ENCODE results near the gene GDAP2.
"Not testable (repeated sequence)": the region's sequence is repeated elsewhere in the genome, so short reads cannot be mapped to it uniquely, and the experiment has no call there.

Gene GDAP2

DNA sequence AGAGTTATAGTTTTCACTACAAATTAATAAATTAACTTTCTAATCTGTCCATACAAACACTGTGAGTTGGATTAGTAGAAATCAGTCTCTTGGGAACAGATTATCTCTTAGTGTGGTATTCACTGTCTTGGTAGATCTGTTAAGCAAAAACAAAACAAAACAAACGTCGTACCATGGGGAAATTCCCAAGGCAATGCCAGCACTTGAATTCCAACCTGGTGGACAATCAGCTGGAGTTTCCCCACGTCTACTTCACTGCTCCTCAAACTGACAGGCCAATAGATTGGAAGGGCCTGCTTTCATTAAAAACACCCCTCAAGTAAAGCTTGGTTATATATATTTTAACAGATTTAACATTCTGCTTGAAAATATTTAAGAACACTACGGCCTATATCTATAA is 31.9 kb downstream of the GDAP2 start:
- DNase-seq = no peak

GRCh38 chr1:117895482-117896114 is 33.8 kb downstream of the GDAP2 start:
- no peak for DNase-seq

DNA sequence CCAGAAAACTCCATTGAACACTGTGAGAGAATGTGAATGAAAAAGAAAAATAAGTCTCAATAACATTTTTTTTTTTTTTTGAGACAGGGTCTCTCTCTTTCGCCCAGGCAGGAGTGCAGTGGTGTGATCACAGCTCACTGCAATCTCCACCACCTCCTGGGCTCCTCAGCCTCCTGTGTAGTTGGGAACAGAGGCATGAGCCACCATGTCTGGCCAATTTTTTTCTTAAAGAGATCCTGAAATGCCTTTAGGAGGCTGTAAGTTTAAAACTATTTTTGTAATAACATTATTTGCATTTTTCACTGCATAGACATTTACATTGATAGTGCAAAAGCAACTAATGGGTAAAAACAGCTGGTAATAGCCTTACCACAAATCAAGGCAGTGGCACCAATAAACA is 35.3 kb downstream of the GDAP2 start:
- no peak for DNase-seq

DNA sequence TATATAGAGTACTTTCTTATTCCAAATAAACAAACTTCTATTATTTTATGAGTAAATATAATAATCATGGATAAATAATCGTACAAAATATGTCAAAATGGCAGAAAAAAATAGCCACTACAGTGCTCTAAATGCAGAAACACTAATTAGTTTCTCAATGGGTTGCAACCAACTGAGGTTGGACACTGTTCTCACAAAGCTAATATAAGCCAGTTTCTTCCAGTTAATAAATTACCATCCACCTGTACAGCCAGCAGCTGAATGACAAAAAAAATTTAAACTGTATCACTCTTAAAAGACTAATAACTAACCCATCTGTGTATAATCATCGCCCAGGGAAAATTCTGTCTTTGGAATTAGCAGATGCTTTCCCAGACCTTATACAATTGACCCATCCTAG is 36.9 kb downstream of the GDAP2 start:
- DNase-seq = no peak

DNA sequence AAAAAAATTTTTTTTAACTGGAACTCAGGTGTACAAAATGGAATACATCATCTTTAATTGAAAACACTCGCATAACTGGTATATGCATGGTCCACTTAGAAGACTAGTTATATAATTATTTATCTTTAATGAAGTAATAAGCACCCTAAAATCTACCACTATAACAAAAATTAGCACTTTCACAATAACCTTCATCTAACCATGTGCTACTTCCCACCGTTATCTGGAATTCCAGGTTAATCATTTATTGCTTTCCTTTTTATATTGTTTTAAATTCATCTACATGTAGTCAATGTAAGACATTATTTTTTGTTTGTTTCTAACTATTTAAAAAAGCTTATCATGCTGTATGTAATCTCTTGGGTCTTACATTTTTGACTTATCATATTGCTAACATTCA is 39.0 kb downstream of the GDAP2 start:
- no peak for DNase-seq

DNA sequence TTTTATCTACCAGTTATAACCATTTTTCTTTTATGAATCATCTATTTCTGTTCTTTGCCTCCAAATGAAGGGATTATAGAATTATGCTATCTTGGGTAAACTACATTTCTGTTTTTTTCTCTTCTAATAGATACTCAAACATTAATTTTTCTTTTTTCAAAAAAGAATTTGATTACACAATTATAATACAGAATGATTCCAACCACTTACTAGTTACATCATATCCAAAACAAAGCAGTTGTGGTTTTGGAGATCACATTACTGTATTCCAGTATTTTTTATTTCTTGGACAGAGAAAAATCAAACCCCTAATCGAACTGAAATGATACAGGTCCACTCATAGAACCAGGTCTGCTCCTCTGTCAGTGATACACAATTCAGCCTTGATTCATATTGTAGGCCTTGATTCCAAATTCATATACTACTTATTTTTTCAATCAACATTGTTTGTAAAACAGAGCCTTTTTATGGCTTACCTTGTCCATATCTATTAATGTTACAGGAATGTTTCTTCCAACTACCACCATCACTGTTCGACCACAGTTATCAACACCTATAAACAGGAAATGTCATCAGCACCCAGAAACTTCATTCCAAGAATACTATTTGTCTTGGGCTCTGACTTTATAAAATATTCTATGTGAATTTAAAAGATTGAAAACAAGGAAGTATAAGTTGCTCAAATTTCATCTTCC is 43.2 kb downstream of the GDAP2 start:
- no peak for DNase-seq

- no peak for DNase-seq
These were observed 45.8 kb downstream of the GDAP2 start for GRCh38 chr1:117883616-117884015.

DNA sequence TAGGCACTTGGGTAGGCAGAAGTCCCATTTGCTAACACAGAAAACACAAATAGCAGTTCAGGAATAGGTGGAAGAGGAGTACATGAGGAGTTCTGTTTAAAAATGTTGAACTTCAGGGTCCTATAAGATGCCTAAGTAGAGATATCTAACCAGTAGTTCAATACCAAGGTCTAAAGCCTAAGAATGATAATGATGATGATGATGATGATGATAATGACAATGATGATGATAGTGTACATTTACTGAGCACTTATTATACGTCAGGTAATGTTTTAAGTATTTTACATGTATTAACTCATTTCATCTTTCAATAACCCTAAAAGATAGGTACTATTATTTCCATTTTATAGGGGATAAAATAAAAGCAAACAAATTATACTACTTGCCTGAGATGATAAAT is 50.1 kb downstream of the GDAP2 start:
- no peak for DNase-seq

GRCh38 chr1:117877823-117878222 is 51.6 kb downstream of the GDAP2 start:
- no peak for DNase-seq

DNA sequence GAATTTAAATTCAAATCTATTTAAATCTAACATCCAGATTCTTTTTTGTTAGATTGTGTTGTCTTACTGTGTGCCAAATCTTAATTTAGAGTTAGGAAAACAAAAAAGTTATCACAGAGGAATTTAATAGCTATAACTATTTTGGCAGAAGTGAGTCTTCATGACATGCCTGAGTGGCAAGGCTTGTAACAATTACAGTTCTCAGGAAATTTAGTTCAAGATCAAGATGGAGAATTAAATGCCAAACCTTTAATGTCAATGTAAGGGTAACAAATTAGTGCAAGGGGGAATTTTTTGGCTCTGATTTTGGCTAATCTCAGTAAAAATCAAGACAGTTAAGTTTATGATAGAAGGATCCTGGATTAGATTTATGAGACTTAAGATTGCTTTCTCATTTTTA is 58.4 kb downstream of the GDAP2 start:
- no peak for DNase-seq

DNA sequence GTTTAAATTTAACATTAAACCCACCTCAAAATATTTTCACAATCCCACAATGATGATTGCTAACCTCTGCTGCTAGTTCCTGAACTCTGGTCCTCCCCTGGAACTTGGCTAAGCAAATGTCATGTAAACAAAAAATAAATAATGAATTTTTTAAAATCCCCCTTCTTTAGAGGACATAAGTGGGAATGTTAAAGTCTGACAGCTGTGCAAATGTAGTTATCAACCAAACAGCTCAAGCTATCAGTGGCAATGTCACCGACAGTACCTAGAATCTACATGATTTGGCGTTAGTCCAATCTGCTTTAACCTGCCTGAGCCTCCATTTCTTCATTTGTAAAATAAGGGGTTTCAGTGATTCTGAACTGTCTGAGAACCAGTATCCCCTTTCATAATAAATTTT is 67.7 kb downstream of the GDAP2 start:
- no peak for DNase-seq

DNA sequence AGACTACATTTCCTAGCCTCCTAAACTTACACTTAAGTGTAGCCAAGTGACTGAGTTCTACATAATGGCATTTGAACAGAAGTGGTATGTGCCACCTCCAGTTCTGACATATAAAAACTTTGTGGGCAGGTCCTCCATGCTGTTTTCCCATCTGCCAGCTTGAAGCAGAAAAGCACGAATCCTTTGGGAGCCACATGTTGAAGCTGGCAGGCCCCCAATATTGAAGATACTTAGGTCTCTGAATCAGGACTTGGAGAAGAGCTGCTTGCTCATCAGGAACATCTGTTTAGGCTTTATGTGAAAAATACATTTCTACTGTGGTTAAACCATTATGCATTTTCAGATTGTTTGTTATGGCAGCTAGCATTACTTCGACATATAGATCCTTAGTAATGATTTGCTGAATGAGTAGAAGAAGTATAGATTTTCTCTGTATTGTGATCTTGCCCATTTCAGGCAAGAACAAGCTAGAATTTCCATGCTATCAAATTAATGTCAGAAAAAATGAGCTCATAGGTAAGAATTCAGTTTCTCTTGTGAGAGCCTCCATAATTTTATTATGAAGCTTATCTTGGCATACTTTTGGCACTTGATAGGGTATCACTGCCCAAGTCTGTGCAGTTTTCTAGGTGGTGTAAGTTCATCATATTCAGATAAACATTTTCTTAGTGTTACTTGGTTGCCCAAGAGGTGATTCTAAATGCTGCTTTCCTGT is 68.4 kb downstream of the GDAP2 start:
- no peak for DNase-seq

GRCh38 chr1:117859901-117860300 is 69.5 kb downstream of the GDAP2 start:
- no peak for DNase-seq

DNA sequence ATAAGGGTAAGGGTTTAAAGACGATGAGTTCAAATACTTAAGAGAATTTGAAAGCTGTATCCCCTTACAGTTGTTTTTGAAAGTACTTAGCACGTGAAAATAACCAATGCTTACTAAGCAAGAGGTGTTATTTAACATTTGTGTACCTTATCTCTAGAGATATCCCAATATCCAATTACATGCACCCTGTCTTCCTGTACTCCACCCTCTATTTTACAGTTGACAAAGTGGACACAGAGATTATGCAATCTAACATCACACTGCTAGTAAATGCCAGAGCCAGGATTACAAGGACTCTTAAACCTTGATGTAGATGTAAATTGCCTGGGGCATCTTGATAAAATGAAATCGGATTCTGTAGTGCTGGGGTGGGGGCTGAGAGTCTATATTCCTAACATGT is 72.0 kb downstream of the GDAP2 start:
- DNase-seq = no peak

DNA sequence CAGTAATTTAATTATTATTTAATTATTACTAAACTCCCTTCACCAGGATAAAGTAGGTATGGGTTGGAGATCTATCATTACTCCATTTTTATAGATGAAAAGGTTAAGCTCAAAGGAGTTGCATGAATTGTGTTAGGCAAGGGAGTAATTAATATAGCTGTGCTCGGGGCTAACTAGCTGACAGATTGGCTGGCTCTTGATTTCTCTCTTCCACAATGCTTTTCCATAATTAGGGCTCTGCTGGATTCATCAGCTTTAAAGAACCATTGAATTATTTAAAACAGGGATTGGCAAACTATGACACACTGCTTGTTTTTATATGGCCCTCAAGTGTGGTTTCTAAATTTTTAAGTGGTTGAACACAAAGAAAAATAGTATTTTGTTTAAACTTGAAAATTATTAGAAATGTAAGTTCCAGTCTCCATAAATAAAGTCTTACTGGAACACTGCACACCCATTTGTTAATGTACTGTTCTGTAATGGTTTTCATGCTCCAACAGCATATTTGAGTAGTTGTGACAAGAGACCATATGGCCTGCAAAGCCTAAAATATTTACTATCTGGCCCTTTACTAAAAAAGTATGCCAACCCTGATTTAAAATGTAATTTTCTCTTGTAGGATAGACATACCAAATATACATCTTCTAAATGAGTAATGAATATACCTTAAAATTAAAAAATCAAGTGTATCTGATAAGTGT is 76.4 kb downstream of the GDAP2 start:
- DNase-seq = no peak

GRCh38 chr1:117851687-117852086 is 77.7 kb downstream of the GDAP2 start:
- DNase-seq = no peak

DNA sequence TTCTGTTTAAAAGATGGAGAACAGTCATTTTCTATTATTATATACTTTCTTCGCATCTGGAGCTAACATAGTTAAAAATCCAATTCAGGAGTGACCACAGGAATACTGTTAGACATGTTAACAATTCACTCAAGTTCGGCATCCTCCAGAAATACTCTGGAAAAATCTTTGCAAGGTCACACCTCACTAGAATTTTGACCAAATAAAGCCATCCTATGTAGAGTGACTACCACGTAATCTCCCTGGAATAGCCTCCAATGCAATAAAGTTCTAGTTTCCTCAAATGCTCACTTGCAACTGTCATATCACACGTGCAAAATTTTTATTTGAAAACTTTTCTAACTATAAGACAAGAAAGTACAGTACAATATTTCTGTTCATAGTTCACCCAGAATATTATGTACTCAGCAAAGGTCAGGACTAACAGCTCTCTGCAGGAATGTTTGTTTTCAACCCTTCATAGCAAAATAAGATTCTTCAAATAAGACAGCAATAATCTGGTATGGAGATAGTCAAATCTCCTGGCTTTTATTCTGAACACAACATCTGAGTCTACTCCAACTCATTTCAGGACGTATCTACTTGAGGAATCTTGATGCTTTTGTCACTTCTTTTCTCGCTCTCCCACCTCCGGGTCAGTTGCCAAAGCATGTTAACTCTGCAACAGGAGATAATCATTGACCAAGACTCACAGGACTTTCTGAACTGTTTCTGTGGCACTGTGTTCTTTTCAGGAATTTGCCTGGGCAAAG is 82.6 kb downstream of the GDAP2 start:
- DNase-seq = no peak

DNA sequence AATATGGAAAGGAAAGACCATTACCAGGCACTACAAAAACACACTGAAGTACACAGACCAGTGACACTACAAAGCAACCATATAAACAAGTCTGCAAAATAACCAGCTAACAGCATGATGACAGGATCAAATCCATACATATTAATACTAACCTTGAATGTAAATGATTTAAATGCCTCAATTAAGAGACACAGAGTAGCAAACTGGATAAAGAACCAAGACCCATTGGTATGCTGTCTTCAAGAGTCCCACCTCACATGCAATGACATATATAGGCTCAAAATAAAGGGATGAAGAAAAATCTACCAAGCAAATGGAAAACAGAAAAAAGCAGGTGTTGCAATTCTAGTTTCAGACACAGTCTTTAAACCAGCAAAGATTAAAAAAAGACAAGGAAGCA is 84.9 kb downstream of the GDAP2 start:
- DNase-seq = not testable (repeated sequence)

DNA sequence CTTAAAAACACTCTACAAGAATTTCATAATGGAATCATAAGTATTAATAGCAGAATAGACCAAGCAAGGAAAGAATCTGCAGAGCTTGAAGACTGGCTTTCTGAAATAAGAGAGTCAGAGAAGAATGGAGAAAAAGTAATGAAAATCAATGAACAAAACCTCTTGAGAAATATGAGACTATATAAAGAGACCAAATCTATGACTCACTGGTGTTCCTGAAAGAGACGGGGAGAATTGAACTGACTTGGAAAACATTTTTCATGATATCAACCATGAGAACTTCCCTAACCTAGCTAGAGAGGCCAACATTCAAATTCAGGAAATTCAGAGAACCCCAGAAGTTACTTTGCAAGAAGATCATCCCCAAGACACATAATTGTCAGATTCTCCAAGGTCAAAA is 85.6 kb downstream of the GDAP2 start:
- no peak for DNase-seq

- no peak for DNase-seq
These were observed 86.8 kb downstream of the GDAP2 start for GRCh38 chr1:117842408-117843170.

DNA sequence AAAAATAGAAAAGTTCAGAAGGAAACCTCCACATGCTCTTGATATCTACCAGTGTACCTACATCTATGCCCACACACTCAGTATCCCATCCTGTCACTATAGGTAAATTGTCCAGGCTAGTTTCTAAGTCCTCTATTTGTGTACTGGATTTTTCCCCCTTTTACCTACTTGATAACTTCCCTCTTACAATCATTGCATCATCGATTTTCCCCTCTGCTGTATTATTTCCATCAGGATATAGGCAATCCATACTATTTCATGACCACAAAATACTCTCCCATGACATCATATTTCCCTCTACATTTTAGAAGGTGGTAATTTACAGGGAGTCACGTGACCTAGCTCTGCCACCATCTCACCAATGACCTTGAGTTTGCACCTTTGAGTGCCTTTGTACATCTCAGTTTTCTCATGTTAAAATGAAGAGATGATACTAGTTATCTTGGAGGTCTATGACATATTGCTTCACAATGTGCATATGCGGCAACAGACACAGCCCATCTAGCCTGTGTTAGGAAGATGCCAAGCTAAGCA is 88.2 kb downstream of the GDAP2 start:
- DNase-seq = no peak

GRCh38 chr1:117838911-117839310 is 90.5 kb downstream of the GDAP2 start:
- no peak for DNase-seq
